HUES48 (cell line): ENCODE measurements around the gene MSANTD2.
"Not testable (repeated sequence)": the region's sequence is repeated elsewhere in the genome, so short reads cannot be mapped to it uniquely, and the experiment has no call there.

Experiments used
- H3K27ac ChIP-seq: one replicate; pipeline ENCODE4 v1.7.0; 2013; ENCODE audit warnings: low read depth, low read length, inconsistent platforms
- H3K27me3 ChIP-seq: 2 replicates; pipeline ENCODE4 v1.6.1; 2013; ENCODE audit warnings: mild to moderate bottlenecking, low read length; ENCODE audit not compliant: control insufficient read depth, insufficient read depth
- H3K36me3 ChIP-seq: 2 replicates; pipeline ENCODE4 v1.6.1; 2013; ENCODE audit warnings: low read length; ENCODE audit not compliant: control insufficient read depth, insufficient read depth
- H3K4me1 ChIP-seq: 2 replicates; pipeline ENCODE4 v1.6.1; 2013; ENCODE audit warnings: mild to moderate bottlenecking, low read length; ENCODE audit not compliant: control insufficient read depth, insufficient read depth
- H3K4me3 ChIP-seq: 2 replicates; pipeline ENCODE4 v1.5.1; 2013; ENCODE audit warnings: mild to moderate bottlenecking, low read depth, low read length
- H3K9ac ChIP-seq: 2 replicates; pipeline ENCODE4 v1.6.1; 2013; ENCODE audit warnings: mild to moderate bottlenecking, low read depth, low read length, moderate library complexity
- H3K9me3 ChIP-seq: 2 replicates; pipeline ENCODE4 v1.6.1; 2013; ENCODE audit warnings: low read length; ENCODE audit not compliant: control insufficient read depth, insufficient read depth

Gene MSANTD2

GRCh38 chr11:124770959-124771358 is 29.2 kb downstream of the MSANTD2 start:
- peaks cover 76% of the 10 kb centered on the region for H3K36me3 ChIP-seq
- not testable (repeated sequence) for H3K9ac ChIP-seq, H3K27me3 ChIP-seq, H3K4me3 ChIP-seq, H3K4me1 ChIP-seq, H3K27ac ChIP-seq, H3K9me3 ChIP-seq

DNA sequence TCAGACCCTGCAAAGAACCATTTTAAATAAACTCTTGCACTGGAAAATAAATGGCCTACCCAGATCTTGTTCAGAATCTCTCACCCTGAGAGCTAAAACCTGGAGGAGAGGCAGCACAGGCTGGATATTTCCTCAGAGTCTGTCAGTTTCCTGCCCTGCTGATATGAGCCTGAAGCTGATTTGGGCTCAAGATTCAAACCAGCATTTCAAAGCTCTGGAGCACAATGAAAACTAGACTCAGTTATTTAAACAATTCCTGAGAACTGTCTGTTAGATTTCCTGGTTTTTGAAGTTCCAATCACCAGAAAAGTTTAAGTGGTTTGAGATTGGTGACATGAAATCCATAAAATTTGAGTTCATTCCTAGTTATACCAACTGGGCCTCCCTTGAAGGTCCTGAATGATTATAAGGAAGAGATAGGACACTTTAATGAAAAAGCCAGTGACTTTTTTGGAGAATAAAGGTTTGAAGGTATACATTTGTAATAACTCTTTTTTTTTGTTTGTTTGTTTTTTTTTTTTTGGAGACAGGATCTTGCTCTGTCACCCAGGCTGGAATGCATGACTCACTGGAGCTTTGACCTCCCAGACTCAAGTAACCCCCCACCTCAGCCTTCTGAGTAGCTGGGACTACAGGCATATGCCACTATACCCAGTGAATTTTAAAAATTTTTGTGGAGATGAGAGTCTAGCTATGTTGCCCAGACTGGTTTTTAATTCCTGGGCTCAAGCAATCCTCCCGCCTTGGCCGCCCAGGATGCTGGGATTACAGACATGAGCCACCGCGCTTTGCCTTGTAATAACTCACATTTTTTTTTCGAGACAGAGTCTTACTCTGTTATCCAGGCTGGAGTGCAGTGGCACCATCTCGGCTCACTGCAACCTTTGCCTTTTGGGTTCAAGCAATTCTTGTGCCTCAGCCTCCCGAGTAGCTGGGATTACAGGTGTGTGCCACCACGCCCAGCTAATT is 30.1 kb downstream of the MSANTD2 start:
- H3K9ac ChIP-seq: no peak overlapping the region
- H3K4me3 ChIP-seq: no peak overlapping the region
- no peaks in the 10 kb centered on the region; the same call in 1 of the 2 replicates for H3K4me1 ChIP-seq
- peak overlapping the region; percentile 79 for H3K27ac ChIP-seq
- H3K36me3 ChIP-seq: peaks cover 83% of the 10 kb centered on the region
- H3K27me3 ChIP-seq: no peaks in the 10 kb centered on the region
- H3K9me3 ChIP-seq: no peaks in the 10 kb centered on the region

- no peaks in the 10 kb centered on the region for H3K9me3 ChIP-seq
- H3K4me1 ChIP-seq: no peaks in the 10 kb centered on the region; the same call in 1 of the 2 replicates
- H3K27me3 ChIP-seq: no peaks in the 10 kb centered on the region
- H3K27ac ChIP-seq: no peak overlapping the region
- H3K9ac ChIP-seq: no peak overlapping the region
- peaks cover 85% of the 10 kb centered on the region for H3K36me3 ChIP-seq
- no peak overlapping the region for H3K4me3 ChIP-seq
Measured at GRCh38 chr11:124768914-124769313, 31.3 kb downstream of the MSANTD2 start.

- Histone ChIP-seq H3K9ac (no peak overlapping the region), H3K27me3 (peaks cover 20% of the 10 kb centered on the region), H3K9me3 (no peaks in the 10 kb centered on the region), H3K36me3 (peaks cover 60% of the 10 kb centered on the region), H3K27ac (no peak overlapping the region), H3K4me1 (peaks cover 7% of the 10 kb centered on the region), H3K4me3 (no peak overlapping the region)
Measured at GRCh38 chr11:124766156-124766555, 34.0 kb downstream of the MSANTD2 start.

GRCh38 chr11:124763156-124763947 is 36.9 kb downstream of the MSANTD2 start:
- H3K27ac ChIP-seq: no peak overlapping the region
- H3K4me1 ChIP-seq: peaks cover 32% of the 10 kb centered on the region
- H3K36me3 ChIP-seq: peaks cover 40% of the 10 kb centered on the region
- H3K27me3 ChIP-seq: peaks cover 48% of the 10 kb centered on the region
- H3K4me3 ChIP-seq: peak overlapping the region; percentile 55
- no peaks in the 10 kb centered on the region for H3K9me3 ChIP-seq
- H3K9ac ChIP-seq: no peak overlapping the region

DNA sequence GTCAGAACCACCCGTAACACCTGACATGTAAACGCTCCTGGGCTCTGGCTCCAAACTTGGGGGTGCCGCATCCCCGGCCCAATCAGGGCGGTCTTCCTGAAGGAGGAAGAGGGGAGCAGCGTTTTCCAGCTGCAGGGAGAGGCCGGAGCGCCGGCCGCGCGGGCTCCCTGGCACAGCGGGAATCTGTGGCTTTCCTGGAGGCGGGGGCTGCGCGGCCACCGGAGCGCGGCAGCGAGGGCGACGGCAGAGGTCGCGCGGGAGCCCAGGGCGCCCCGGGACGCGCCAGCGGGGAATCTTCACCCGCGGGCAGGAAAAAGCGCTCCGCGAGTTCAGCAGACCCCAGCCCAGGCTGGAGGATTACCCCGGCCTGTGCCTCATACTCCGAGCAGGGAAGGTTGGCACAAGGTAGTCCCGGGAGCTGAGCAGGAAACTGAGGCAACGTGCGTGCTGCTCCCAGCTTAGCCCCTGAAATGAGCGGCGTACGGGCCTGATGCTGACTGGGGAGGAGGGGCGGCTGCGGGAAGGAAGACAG is 37.5 kb downstream of the MSANTD2 start:
- Histone ChIP-seq H3K27me3 (peaks cover 55% of the 10 kb centered on the region), H3K36me3 (peaks cover 33% of the 10 kb centered on the region), H3K9me3 (no peaks in the 10 kb centered on the region), H3K4me3 (peak overlapping the region; percentile 55), H3K27ac (no peak overlapping the region), H3K4me1 (peaks cover 32% of the 10 kb centered on the region), H3K9ac (no peak overlapping the region)

GRCh38 chr11:124762105-124762623 is 38.0 kb downstream of the MSANTD2 start, which contains the start of gene ESAM:
TSS of gene ESAM (minus strand) at chr11:124762290. CDS start at chr11:124762154, 136 bp downstream.
- Histone ChIP-seq H3K4me3 (peak within 1 kb of the TSS; percentile 55), H3K36me3 (peaks cover 28% of the 10 kb centered on the region), H3K9ac (no peak within 1 kb of the TSS), H3K4me1 (peaks cover 32% of the 10 kb centered on the region), H3K9me3 (no peaks in the 10 kb centered on the region), H3K27ac (no peak within 1 kb of the TSS), H3K27me3 (peaks cover 60% of the 10 kb centered on the region)

- Histone ChIP-seq H3K4me3 (peak overlapping the region; percentile 55), H3K27me3 (peaks cover 66% of the 10 kb centered on the region), H3K9ac (no peak overlapping the region), H3K27ac (no peak overlapping the region), H3K9me3 (no peaks in the 10 kb centered on the region), H3K4me1 (peaks cover 36% of the 10 kb centered on the region), H3K36me3 (peaks cover 22% of the 10 kb centered on the region)
Measured at GRCh38 chr11:124761301-124762104, 38.7 kb downstream of the MSANTD2 start.

- Histone ChIP-seq H3K4me3 (no peak overlapping the region), H3K9me3 (no peaks in the 10 kb centered on the region), H3K27me3 (peaks cover 73% of the 10 kb centered on the region), H3K9ac (no peak overlapping the region), H3K4me1 (peaks cover 40% of the 10 kb centered on the region), H3K36me3 (peaks cover 15% of the 10 kb centered on the region; the same call in 1 of the 2 replicates), H3K27ac (no peak overlapping the region)
Measured at GRCh38 chr11:124760806-124761205, 39.4 kb downstream of the MSANTD2 start.

DNA sequence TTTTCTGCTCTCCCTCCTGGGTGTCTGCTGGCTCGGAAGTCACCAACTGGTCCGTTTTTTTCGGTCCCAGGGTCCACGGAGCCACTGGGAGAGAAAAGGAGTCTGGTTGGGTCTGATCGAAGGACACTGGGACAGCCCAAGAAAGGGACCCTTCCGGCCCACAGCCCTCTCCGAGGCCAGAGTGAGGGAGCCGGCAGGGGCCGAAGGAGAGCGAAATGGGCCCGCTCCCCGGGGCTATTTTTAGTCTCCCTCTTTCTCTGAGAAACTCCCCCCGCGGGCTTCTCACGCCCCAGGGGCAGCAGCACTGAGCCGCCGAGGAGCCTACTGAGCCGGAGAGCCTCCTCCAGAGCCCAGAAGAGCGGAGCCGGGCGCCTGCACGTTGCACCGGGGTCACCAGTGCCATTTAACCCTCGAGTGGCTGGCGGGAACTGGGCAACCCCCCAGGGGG is 40.0 kb downstream of the MSANTD2 start:
- Histone ChIP-seq H3K9ac (no peak overlapping the region), H3K27me3 (peaks cover 79% of the 10 kb centered on the region), H3K9me3 (no peaks in the 10 kb centered on the region)

More for the DNA sequence above, 40.0 kb downstream of the MSANTD2 start:
- H3K4me1 ChIP-seq: peaks cover 40% of the 10 kb centered on the region
- H3K4me3 ChIP-seq: no peak overlapping the region
- H3K36me3 ChIP-seq: peaks cover 10% of the 10 kb centered on the region; the same call in 1 of the 2 replicates
- H3K27ac ChIP-seq: no peak overlapping the region
